ENCODE data around the gene DLG2.

Gene DLG2

GRCh38 chr11:84137960-84138359, 1489.2 kb downstream of the DLG2 start:
- no peak overlapping the region for H3K4me3 ChIP-seq (replicated peaks; ENCODE audit: insufficient read depth, low read length)
- H3K27me3 ChIP-seq (ENCODE audit: insufficient read depth, poor library complexity, severe bottlenecking), result no peaks in the 10 kb centered on the region
- no peak for DNase-seq (ENCODE audit: low read depth in 1 of 2, low spot score in 1 of 2)
- TF ChIP-seq SPI1 (IDR thresholded peaks at IDR 0.05; ENCODE audit: borderline replicate concordance, low read depth) (no peak), GABPA (IDR thresholded peaks at IDR 0.05; ENCODE audit: low read depth) (no peak), POLR2AphosphoS5 (IDR thresholded peaks at IDR 0.05; ENCODE audit: low read depth) (no peak), CTCF (IDR thresholded peaks at IDR 0.05; ENCODE audit: insufficient read depth, low read length) (no peak)
- TF ChIP-seq, protein P1, sequence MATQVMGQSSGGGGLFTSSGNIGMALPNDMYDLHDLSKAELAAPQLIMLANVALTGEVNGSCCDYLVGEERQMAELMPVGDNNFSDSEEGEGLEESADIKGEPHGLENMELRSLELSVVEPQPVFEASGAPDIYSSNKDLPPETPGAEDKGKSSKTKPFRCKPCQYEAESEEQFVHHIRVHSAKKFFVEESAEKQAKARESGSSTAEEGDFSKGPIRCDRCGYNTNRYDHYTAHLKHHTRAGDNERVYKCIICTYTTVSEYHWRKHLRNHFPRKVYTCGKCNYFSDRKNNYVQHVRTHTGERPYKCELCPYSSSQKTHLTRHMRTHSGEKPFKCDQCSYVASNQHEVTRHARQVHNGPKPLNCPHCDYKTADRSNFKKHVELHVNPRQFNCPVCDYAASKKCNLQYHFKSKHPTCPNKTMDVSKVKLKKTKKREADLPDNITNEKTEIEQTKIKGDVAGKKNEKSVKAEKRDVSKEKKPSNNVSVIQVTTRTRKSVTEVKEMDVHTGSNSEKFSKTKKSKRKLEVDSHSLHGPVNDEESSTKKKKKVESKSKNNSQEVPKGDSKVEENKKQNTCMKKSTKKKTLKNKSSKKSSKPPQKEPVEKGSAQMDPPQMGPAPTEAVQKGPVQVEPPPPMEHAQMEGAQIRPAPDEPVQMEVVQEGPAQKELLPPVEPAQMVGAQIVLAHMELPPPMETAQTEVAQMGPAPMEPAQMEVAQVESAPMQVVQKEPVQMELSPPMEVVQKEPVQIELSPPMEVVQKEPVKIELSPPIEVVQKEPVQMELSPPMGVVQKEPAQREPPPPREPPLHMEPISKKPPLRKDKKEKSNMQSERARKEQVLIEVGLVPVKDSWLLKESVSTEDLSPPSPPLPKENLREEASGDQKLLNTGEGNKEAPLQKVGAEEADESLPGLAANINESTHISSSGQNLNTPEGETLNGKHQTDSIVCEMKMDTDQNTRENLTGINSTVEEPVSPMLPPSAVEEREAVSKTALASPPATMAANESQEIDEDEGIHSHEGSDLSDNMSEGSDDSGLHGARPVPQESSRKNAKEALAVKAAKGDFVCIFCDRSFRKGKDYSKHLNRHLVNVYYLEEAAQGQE (IDR thresholded peaks at IDR 0.05; ENCODE audit: insufficient replicate concordance, low read depth), result no peak
- no peak overlapping the region for H3K27ac ChIP-seq (replicated peaks)

- Histone ChIP-seq H3K27me3 (ENCODE audit: insufficient read depth, poor library complexity, severe bottlenecking) (no peaks in the 10 kb centered on the region), H3K4me3 (replicated peaks; ENCODE audit: insufficient read depth, low read length) (no peak overlapping the region), H3K27ac (replicated peaks) (no peak overlapping the region)
- no peak for DNase-seq (ENCODE audit: low read depth in 1 of 2, low spot score in 1 of 2)
- TF ChIP-seq, protein P1 (IDR thresholded peaks at IDR 0.05; ENCODE audit: insufficient replicate concordance, low read depth), result no peak
- TF ChIP-seq CTCF (IDR thresholded peaks at IDR 0.05; ENCODE audit: insufficient read depth, low read length) (no peak), SPI1 (IDR thresholded peaks at IDR 0.05; ENCODE audit: borderline replicate concordance, low read depth) (no peak), POLR2AphosphoS5 (IDR thresholded peaks at IDR 0.05; ENCODE audit: low read depth) (no peak), GABPA (IDR thresholded peaks at IDR 0.05; ENCODE audit: low read depth) (no peak)
Measured at GRCh38 chr11:84137505-84137904, 1489.6 kb downstream of the DLG2 start.

- Histone ChIP-seq H3K27ac (replicated peaks) (no peak overlapping the region), H3K27me3 (ENCODE audit: insufficient read depth, poor library complexity, severe bottlenecking) (no peaks in the 10 kb centered on the region), H3K4me3 (replicated peaks; ENCODE audit: insufficient read depth, low read length) (no peak overlapping the region)
- no peak for DNase-seq (ENCODE audit: low read depth in 1 of 2, low spot score in 1 of 2)
- TF ChIP-seq CTCF (IDR thresholded peaks at IDR 0.05; ENCODE audit: insufficient read depth, low read length) (no peak), SPI1 (IDR thresholded peaks at IDR 0.05; ENCODE audit: borderline replicate concordance, low read depth) (no peak), GABPA (IDR thresholded peaks at IDR 0.05; ENCODE audit: low read depth) (no peak), POLR2AphosphoS5 (IDR thresholded peaks at IDR 0.05; ENCODE audit: low read depth) (no peak)
- TF ChIP-seq, protein P1 (IDR thresholded peaks at IDR 0.05; ENCODE audit: insufficient replicate concordance, low read depth), result no peak
Measured at GRCh38 chr11:84136926-84137325, 1490.2 kb downstream of the DLG2 start.
